GM12892 (cell line): Measurements from ENCODE around the gene SMIM33.

ENCODE experiments used
- POLR2A ChIP-seq: IDR thresholded peaks from 2 replicates; pipeline ENCODE4 v1.6.1; 2011; ENCODE audit warnings: low read depth, low read length, control low read depth
- POLR2AphosphoS5 ChIP-seq: IDR thresholded peaks from 2 replicates; pipeline ENCODE4 v1.6.1; 2011; ENCODE audit warnings: low read depth, low read length, control low read depth
- TAF1 ChIP-seq: IDR thresholded peaks from 2 replicates; pipeline ENCODE4 v1.6.1; 2011; ENCODE audit warnings: low read depth, mild to moderate bottlenecking, control low read depth, low read length, borderline replicate concordance

GRCh38 chr5:139426203-139426885, 44.5 kb upstream of the SMIM33 start:
- no peak for TF ChIP-seq POLR2A
- TF ChIP-seq POLR2AphosphoS5 = no peak
- TF ChIP-seq TAF1 = no peak
